ENCODE results near the gene HGD.

Gene HGD

DNA sequence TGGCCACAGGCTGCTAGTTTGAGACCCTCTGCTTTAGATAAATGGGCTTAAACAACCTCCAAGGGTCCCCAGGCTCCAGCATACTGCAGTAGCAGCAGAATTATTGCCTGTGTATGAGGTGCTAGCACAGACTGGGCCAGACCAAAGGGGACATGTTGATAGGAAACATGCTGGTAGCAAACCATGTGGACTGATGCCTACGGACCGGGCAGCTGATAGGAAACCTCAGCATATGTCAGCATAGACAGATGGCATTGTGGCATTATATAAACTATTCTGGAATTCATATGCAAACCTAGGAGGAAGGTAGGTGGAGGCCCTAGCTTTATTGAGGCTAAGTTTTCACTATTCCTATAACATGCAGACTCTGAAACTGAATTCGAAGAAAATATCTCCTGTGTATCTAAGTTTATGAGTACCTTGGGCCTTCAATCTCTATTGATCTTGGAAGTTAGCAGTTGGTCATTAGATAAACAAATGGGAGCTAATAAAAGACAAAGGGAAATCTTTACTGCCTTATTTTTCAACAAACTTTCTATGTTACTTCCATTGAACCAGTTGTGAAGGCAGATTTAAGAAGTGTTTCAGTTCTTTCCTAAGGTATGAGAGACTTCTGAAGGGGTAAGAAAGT, 1.7 kb upstream of the HGD start:
- no peak for DNase-seq
- no peaks in the 10 kb centered on the region for H3K36me3 ChIP-seq (replicated peaks)
- in situ Hi-C loops (cut with HindIII; ENCODE audit: low pct_ligation_motif_present, low sequenced_read_pairs) = no loop called here
- H3K27ac ChIP-seq = no peak overlapping the region
- no peaks in the 10 kb centered on the region for H3K27me3 ChIP-seq (replicated peaks)
- no peak overlapping the region for H3K4me3 ChIP-seq (ENCODE audit: low read depth, low read length)
- TF ChIP-seq, protein P1, sequence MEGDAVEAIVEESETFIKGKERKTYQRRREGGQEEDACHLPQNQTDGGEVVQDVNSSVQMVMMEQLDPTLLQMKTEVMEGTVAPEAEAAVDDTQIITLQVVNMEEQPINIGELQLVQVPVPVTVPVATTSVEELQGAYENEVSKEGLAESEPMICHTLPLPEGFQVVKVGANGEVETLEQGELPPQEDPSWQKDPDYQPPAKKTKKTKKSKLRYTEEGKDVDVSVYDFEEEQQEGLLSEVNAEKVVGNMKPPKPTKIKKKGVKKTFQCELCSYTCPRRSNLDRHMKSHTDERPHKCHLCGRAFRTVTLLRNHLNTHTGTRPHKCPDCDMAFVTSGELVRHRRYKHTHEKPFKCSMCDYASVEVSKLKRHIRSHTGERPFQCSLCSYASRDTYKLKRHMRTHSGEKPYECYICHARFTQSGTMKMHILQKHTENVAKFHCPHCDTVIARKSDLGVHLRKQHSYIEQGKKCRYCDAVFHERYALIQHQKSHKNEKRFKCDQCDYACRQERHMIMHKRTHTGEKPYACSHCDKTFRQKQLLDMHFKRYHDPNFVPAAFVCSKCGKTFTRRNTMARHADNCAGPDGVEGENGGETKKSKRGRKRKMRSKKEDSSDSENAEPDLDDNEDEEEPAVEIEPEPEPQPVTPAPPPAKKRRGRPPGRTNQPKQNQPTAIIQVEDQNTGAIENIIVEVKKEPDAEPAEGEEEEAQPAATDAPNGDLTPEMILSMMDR (IDR thresholded peaks at IDR 0.05; ENCODE audit: low read depth, low read length, missing control alignments) = no peak

DNA sequence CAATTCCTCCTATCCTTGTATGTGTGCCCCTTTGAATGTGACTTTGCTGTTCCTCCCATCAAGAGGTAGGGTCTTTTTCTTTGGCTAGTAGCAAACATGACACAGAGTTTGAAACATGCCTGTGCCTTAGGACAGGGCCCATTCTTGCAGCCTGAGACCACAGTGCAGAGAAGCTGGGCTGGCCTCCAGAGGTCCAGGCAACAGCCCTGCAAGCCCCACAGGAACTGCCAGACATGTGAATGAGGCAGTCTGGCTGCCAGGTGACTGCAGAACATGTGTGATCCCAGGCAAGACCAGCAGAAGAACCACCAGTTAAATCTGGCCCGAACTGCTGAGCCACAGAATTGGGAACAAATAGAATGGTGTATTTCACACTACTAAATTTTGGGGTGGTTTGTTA, 1.2 kb upstream of the HGD start:
- Histone ChIP-seq H3K4me3 (ENCODE audit: low read depth, low read length) (no peak overlapping the region), H3K36me3 (replicated peaks) (no peaks in the 10 kb centered on the region), H3K27ac (no peak overlapping the region), H3K27me3 (replicated peaks) (no peaks in the 10 kb centered on the region)
- TF ChIP-seq, protein P1 (IDR thresholded peaks at IDR 0.05; ENCODE audit: low read depth, low read length, missing control alignments) = no peak
- in situ Hi-C loops (cut with HindIII; ENCODE audit: low pct_ligation_motif_present, low sequenced_read_pairs) = no loop called here
- DNase-seq = no peak

DNA sequence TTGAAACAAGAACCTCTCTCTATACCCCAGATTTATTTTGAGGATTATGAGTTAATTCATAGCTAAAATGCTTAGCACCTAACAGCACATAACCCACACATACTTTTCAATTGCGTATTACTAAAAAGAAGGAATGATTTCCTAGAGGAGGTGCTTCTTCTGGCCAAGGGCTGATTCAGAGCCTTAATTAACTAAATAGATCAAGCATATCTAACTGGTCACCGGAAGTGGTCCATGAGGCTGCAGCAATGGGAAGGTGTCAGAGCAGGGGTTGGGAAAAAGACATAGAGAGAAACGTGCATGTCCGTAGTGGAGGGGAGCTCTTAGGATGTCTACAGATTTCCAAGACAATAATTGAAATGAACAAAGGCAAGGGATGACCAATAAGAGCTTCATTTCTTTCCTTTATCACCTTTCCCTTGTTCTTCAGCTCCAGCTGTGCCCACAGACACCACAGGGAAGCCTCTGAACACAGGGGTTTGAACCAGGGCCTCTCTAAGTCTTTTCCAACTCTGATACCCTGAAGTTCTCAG, 467 bp downstream of the HGD start:
- in situ Hi-C loops (cut with HindIII; ENCODE audit: low pct_ligation_motif_present, low sequenced_read_pairs) = no loop called here
- no peaks in the 10 kb centered on the region for H3K27me3 ChIP-seq (replicated peaks)
- DNase-seq = no peak
- H3K4me3 ChIP-seq (ENCODE audit: low read depth, low read length) = no peak overlapping the region
- H3K36me3 ChIP-seq (replicated peaks) = no peaks in the 10 kb centered on the region
- H3K27ac ChIP-seq = no peak overlapping the region
- TF ChIP-seq, protein P1 (IDR thresholded peaks at IDR 0.05; ENCODE audit: low read depth, low read length, missing control alignments) = no peak

DNA sequence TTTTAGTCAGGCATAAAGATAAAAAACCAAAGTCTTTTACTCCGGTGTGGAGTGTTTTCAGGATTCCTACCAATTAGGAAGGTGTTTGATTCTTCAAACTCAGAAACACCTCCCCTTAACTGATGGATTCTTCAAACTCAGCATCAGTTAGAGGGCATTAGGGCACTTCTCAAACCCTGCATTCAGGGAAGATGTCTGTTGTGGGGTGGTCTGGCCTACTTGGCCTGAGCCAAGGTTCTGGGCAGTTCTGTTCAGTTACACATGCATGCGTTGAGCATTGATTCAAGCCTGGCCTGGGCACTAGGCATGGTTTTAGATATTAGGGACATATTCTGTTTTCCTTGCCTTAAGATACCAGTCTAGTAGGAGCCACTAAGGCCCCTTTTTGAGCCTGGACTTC, 1.0 kb downstream of the HGD start:
- Histone ChIP-seq H3K27me3 (replicated peaks) (no peaks in the 10 kb centered on the region), H3K36me3 (replicated peaks) (no peaks in the 10 kb centered on the region), H3K4me3 (ENCODE audit: low read depth, low read length) (no peak overlapping the region), H3K27ac (no peak overlapping the region)
- in situ Hi-C loops (cut with HindIII; ENCODE audit: low pct_ligation_motif_present, low sequenced_read_pairs) = no loop called here
- no peak for DNase-seq
- TF ChIP-seq, protein P1 (IDR thresholded peaks at IDR 0.05; ENCODE audit: low read depth, low read length, missing control alignments) = no peak

DNA sequence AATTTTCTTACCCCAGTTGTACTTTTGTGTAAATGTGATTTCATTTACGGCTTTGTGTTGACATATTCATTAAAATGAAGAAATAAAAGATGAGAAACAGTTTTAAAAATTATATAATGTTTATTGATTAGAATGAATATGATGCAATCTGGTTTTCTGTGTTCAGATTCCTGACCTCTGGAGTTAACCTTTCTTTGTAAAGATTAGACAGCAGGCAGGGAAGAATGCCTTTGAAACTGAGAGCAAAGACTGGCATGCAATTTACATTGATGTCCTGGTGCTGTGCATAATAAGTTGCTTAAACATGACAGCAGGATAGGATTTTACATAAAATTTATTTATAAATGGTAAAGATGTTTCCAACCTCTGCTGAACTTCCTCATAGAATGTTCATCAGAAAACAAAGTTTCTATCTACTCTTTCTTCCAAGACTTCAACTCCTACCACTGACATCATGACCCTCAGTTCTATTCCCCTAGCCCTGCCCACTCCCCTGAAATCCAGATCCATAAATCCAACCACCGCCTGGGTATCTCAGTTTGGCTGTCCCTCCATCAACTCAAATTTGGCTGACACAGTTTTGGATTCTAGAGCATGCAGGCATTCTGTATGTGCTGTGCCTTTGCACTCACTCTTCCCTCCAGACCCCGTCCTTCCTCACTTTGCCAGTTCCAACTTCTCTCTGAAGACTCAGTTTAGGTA, 1.7 kb downstream of the HGD start:
- Histone ChIP-seq H3K4me3 (ENCODE audit: low read depth, low read length) (no peak overlapping the region), H3K27ac (no peak overlapping the region), H3K36me3 (replicated peaks) (no peaks in the 10 kb centered on the region), H3K27me3 (replicated peaks) (no peaks in the 10 kb centered on the region)
- TF ChIP-seq, protein P1 (IDR thresholded peaks at IDR 0.05; ENCODE audit: low read depth, low read length, missing control alignments) = no peak
- in situ Hi-C loops (cut with HindIII; ENCODE audit: low pct_ligation_motif_present, low sequenced_read_pairs) = no loop called here
- DNase-seq = no peak
